H1 (cell line): ENCODE results near the gene HRCT1. TPM values are rescaled to one million over a fixed set of nuclear protein-coding genes. Genes with fewer than 3 reads are reported as not detected.

Experiments
- CTCF ChIA-PET: fragments of 300-600 bp; sonication (Branson Sonifier 250); formaldehyde crosslinking; loops from one replicate; lab custom pipeline; 2021; ENCODE audit not compliant: partially characterized antibody; lab: Charles Lee
- POLR2A ChIA-PET: fragments of 300-600 bp; sonication (Branson Sonifier 250); formaldehyde crosslinking; loops from one replicate; lab custom pipeline; 2021; ENCODE audit warnings: inconsistent platforms; ENCODE audit not compliant: partially characterized antibody; lab: Charles Lee
- DNase-seq, 2 experiments: peaks; one replicate each; pipeline versions ENCODE4 v3.0.0 to v3.0.0-alpha.2; 2010 to 2022; ENCODE audit warnings: low spot score in 2 of 2, low read depth in 1 of 2, mixed read lengths in 1 of 2
- FAIRE-seq: peaks from 2 replicates; lab custom pipeline; 2011; peaks lifted over from hg19 to GRCh38; lab: Jason Lieb, UNC
- H2AFZ ChIP-seq: 2 replicates; pipeline ENCODE4 v1.8.1; 2012; ENCODE audit warnings: low read length, inconsistent platforms
- H2AK5ac ChIP-seq: 2 replicates; pipeline ENCODE4 v1.6.1; 2013; ENCODE audit warnings: low read depth, low read length
- H2BK120ac ChIP-seq: replicated peaks from 2 replicates; pipeline ENCODE3; 2013; ENCODE audit warnings: low read depth, low read length, inconsistent platforms
- H2BK12ac ChIP-seq: 2 replicates; pipeline ENCODE4 v1.6.1; 2013; ENCODE audit warnings: low read depth, low read length
- H2BK15ac ChIP-seq: 2 replicates; pipeline ENCODE4 v1.6.1; 2013; ENCODE audit warnings: low read length
- H2BK20ac ChIP-seq: 2 replicates; pipeline ENCODE4 v1.6.1; 2013; ENCODE audit warnings: low read length
- H2BK5ac ChIP-seq: 2 replicates; pipeline ENCODE4 v1.6.1; 2013; ENCODE audit warnings: low read depth, low read length
- H3K14ac ChIP-seq: 2 replicates; pipeline ENCODE4 v1.6.1; 2013; ENCODE audit warnings: inconsistent platforms; ENCODE audit not compliant: insufficient read length
- H3K18ac ChIP-seq: 2 replicates; pipeline ENCODE4 v1.6.1; 2013; ENCODE audit warnings: low read length; ENCODE audit errors: extremely low read depth
- H3K23ac ChIP-seq: 2 replicates; pipeline ENCODE4 v1.6.1; 2013; ENCODE audit warnings: inconsistent platforms; ENCODE audit not compliant: insufficient read length
- H3K23me2 ChIP-seq: 2 replicates; pipeline ENCODE4 v1.6.1; 2013; ENCODE audit warnings: low read depth, low read length
- H3K27ac ChIP-seq: 2 replicates; pipeline ENCODE4 v1.6.1; 2011; ENCODE audit warnings: low read depth, low read length, inconsistent platforms
- H3K27me3 ChIP-seq, 4 experiments: replicated peaks in 1 of 4; 1 replicate in 1 of 4; 2 replicates in 3 of 4; pipeline versions ENCODE4 v1.6.1 to v1.8.1; 2011 to 2013; ENCODE audit warnings: low read length in 3 of 4, mild to moderate bottlenecking in 3 of 4, inconsistent platforms in 2 of 4, mixed read lengths in 2 of 4, moderate library complexity in 1 of 4; ENCODE audit not compliant: control insufficient read depth in 3 of 4, insufficient read depth in 3 of 4; ENCODE audit errors: extremely low read depth in 1 of 4
- H3K36me3 ChIP-seq, 4 experiments: 2 replicates each; pipeline versions ENCODE4 v1.6.1 to v1.8.1; 2011 to 2013; ENCODE audit warnings: mild to moderate bottlenecking in 4 of 4, low read length in 3 of 4, moderate library complexity in 2 of 4, control low read depth in 1 of 4, inconsistent platforms in 1 of 4; ENCODE audit not compliant: insufficient read depth in 4 of 4, control insufficient read depth in 2 of 4
- H3K4ac ChIP-seq: replicated peaks from 2 replicates; pipeline ENCODE3; 2013; ENCODE audit warnings: low read length, low read depth, mixed read lengths, inconsistent platforms; ENCODE audit not compliant: insufficient read length
- H3K4me1 ChIP-seq, 4 experiments: replicated peaks in 1 of 4; 1 replicate in 1 of 4; 2 replicates in 3 of 4; pipeline versions ENCODE4 v1.6.1 to v1.8.1; 2011 to 2013; ENCODE audit warnings: low read length in 3 of 4, inconsistent platforms in 2 of 4, mixed read lengths in 1 of 4; ENCODE audit not compliant: insufficient read depth in 4 of 4, control insufficient read depth in 3 of 4
- H3K4me2 ChIP-seq, 2 experiments: 2 replicates each; pipeline versions ENCODE4 v1.6.1 to v1.8.1; 2011 to 2013; ENCODE audit warnings: low read depth in 2 of 2, low read length in 2 of 2, control low read depth in 1 of 2, inconsistent platforms in 1 of 2, mild to moderate bottlenecking in 1 of 2; ENCODE audit not compliant: insufficient read depth in 1 of 2
- H3K4me3 ChIP-seq, 4 experiments: fragments of 200-600, 300-600 bp in 1 of 4; sonication (generic), shearing (Covaris generic), sonication (Bioruptor Twin) in 1 of 4; 2 replicates each; pipeline versions ENCODE4 v1.5.1 to v1.8.1; 2011 to 2016; ENCODE audit warnings: low read length in 4 of 4, low read depth in 3 of 4, control low read depth in 2 of 4, inconsistent platforms in 2 of 4, mild to moderate bottlenecking in 2 of 4, mixed read lengths in 1 of 4, moderate library complexity in 1 of 4; ENCODE audit not compliant: insufficient read depth in 2 of 4; ENCODE audit errors: extremely low read depth in 1 of 4
- H3K56ac ChIP-seq: replicated peaks from 2 replicates; pipeline ENCODE3; 2013; ENCODE audit warnings: low read depth, mild to moderate bottlenecking, mixed read lengths, low read length, inconsistent platforms; ENCODE audit not compliant: insufficient read length
- H3K79me1 ChIP-seq: 2 replicates; pipeline ENCODE4 v1.6.1; 2013; ENCODE audit warnings: low read depth, low read length, control low read depth
- H3K79me2 ChIP-seq, 2 experiments: 2 replicates each; pipeline versions ENCODE4 v1.6.1 to v1.8.1; 2012 to 2013; ENCODE audit warnings: low read length in 2 of 2, mild to moderate bottlenecking in 2 of 2, inconsistent platforms in 1 of 2; ENCODE audit not compliant: insufficient read depth in 2 of 2, control insufficient read depth in 1 of 2
- H3K9ac ChIP-seq, 4 experiments: replicated peaks in 1 of 4; 1 replicate in 1 of 4; 2 replicates in 3 of 4; pipeline versions ENCODE4 v1.6.1 to v1.8.1; 2011 to 2013; ENCODE audit warnings: low read depth in 3 of 4, low read length in 3 of 4, control low read depth in 2 of 4, mild to moderate bottlenecking in 2 of 4, moderate library complexity in 2 of 4, inconsistent platforms in 1 of 4; ENCODE audit errors: extremely low read depth in 1 of 4
- H3K9me3 ChIP-seq, 2 experiments: 2 replicates each; pipeline versions ENCODE4 v1.6.1 to v1.8.1; 2012 to 2013; ENCODE audit warnings: mild to moderate bottlenecking in 2 of 2, moderate library complexity in 2 of 2, control low read depth in 1 of 2, inconsistent platforms in 1 of 2, low read depth in 1 of 2, low read length in 1 of 2, mixed read lengths in 1 of 2; ENCODE audit not compliant: insufficient read depth in 2 of 2
- H4K20me1 ChIP-seq, 2 experiments: replicated peaks in 1 of 2; 2 replicates each; pipeline versions ENCODE3 to v1.8.1; 2011 to 2013; ENCODE audit warnings: inconsistent platforms in 2 of 2, low read length in 2 of 2, mild to moderate bottlenecking in 1 of 2; ENCODE audit not compliant: insufficient read depth in 2 of 2, control insufficient read depth in 1 of 2
- H4K5ac ChIP-seq: 2 replicates; pipeline ENCODE4 v1.6.1; 2013; ENCODE audit warnings: low read length, low read depth, mixed read lengths, inconsistent platforms; ENCODE audit not compliant: insufficient read length
- H4K8ac ChIP-seq: 2 replicates; pipeline ENCODE4 v1.8.0; 2013; ENCODE audit warnings: mild to moderate bottlenecking, moderate library complexity, low read length, inconsistent platforms; ENCODE audit not compliant: insufficient read depth; ENCODE audit errors: extremely low read depth
- H4K91ac ChIP-seq: replicated peaks from 2 replicates; pipeline ENCODE3; 2013; ENCODE audit warnings: low read length, mixed read lengths, inconsistent platforms; ENCODE audit not compliant: insufficient read length
- BACH1 ChIP-seq: IDR thresholded peaks from 2 replicates; pipeline ENCODE4 v1.6.1; 2012; ENCODE audit warnings: low read length, improper control_type of control experiment
- CBX5 ChIP-seq: fragments of 300-800, 300-1000 bp; sonication (generic); IDR thresholded peaks from 2 replicates; pipeline ENCODE4 v1.7.1; 2016; ENCODE audit warnings: antibody characterized with exemption, low read length, low read depth
- CHD1 ChIP-seq: IDR thresholded peaks from 2 replicates; pipeline ENCODE4 v1.6.1; 2012; ENCODE audit warnings: low read depth, low read length, improper control_type of control experiment
- GABPA ChIP-seq: IDR thresholded peaks from 2 replicates; pipeline ENCODE4 v1.6.1; 2011; ENCODE audit warnings: mild to moderate bottlenecking, low read length, moderate library complexity, borderline replicate concordance; ENCODE audit not compliant: insufficient read depth
- KDM1A ChIP-seq: fragments of 200-600, 300-600 bp; sonication (generic); IDR thresholded peaks from 2 replicates; pipeline ENCODE4 v1.7.1; 2016; ENCODE audit warnings: mild to moderate bottlenecking, low read length, borderline replicate concordance
- POLR2AphosphoS5 ChIP-seq: IDR thresholded peaks from 2 replicates; pipeline ENCODE4 v1.6.1; 2011; ENCODE audit warnings: low read depth, low read length
- SIN3A ChIP-seq, 2 experiments: IDR thresholded peaks in 1 of 2; conservative IDR thresholded peaks in 1 of 2; 2 replicates each; pipeline ENCODE4 v1.6.1; 2011 to 2012; ENCODE audit warnings: low read length in 2 of 2, improper control_type of control experiment in 1 of 2, low read depth in 1 of 2, mild to moderate bottlenecking in 1 of 2
- SIRT6 ChIP-seq: IDR thresholded peaks from one replicate; pipeline ENCODE4 v1.7.1; 2012; ENCODE audit warnings: low read length, inconsistent platforms
- TAF7 ChIP-seq: optimal IDR thresholded peaks from 2 replicates; pipeline ENCODE3; 2011; ENCODE audit warnings: low read depth, mild to moderate bottlenecking, inconsistent platforms, low read length, moderate library complexity, borderline replicate concordance
- TBP ChIP-seq: IDR thresholded peaks from 2 replicates; pipeline ENCODE4 v1.6.1; 2011; ENCODE audit warnings: low read depth, low read length, improper control_type of control experiment
- TEAD4 ChIP-seq: IDR thresholded peaks from 2 replicates; pipeline ENCODE4 v1.6.1; 2012; ENCODE audit warnings: low read depth, low read length, inconsistent platforms, mixed read lengths
- WGBS, 2 experiments: shearing (Covaris generic) in 1 of 2; methylation state at CpG; one replicate each; pipeline versions ENCODE4 v1.1.6 to v1.1.7; 2013 to 2015; ENCODE audit warnings: low lambda C conversion rate in 2 of 2, mixed read lengths in 2 of 2, inconsistent platforms in 1 of 2, low coverage in 1 of 2, missing lambda C conversion rate in 1 of 2; ENCODE audit not compliant: insufficient replicate concordance in 2 of 2, insufficient coverage in 1 of 2, insufficient read length in 1 of 2; ENCODE audit errors: extremely low coverage in 1 of 2, missing lambda C conversion rate in 1 of 2; 5-methylcytosine and 5-hydroxymethylcytosine counted together
- polyA plus RNA-seq, 7 experiments: library from polyadenylated mRNA; depleted of rRNA in 3 of 7; stranded (reverse) in 5 of 7; unstranded in 2 of 7; fragments of >200 nt in 5 of 7; fragments of 200-250 nt in 2 of 7; gene quantifications; 1 replicate in 5 of 7; 2 replicates in 1 of 7; 4 replicates in 1 of 7; pipeline versions ENCODE4 v1.2.1 to v1.2.3, GENCODE V29; 2011 to 2013; ENCODE audit warnings: missing spikeins in 2 of 7, mixed read lengths in 2 of 7
- total RNA-seq: library from RNA; stranded (reverse); fragmentation: NEBNext Ultra II Directional; extraction: Animal tissue kit (Norgen Biotek cat#: 25700); gene quantifications from 2 replicates; pipeline ENCODE4 v1.2.1, GENCODE V29; 2021

HRCT1 gene
- total and polyA plus RNA-seq, 2 of the 8 experiments (the other 6 are each of a cell fraction or from before 2014, with no cell fraction given), result not detected

GRCh38 chr9:35942286-35942685, 36.3 kb downstream of the HRCT1 start:
- H3K4me3 ChIP-seq, result no peak overlapping the region
- no peak overlapping the region for H3K18ac ChIP-seq
- CTCF ChIA-PET, result interaction anchor here (1.0 kb wide), 3 partner anchors 13 to 81 kb away, joined by 3 to 4 read pairs (median 3); no protein-coding TSS in a partner anchor
- H3K79me1 ChIP-seq, result no peaks in the 10 kb centered on the region
- no peak overlapping the region for H2BK15ac ChIP-seq
- H2BK20ac ChIP-seq, result no peak overlapping the region
- no peak overlapping the region for H2AK5ac ChIP-seq
- H3K23ac ChIP-seq, result no peak overlapping the region
- no peaks in the 10 kb centered on the region for H3K79me2 ChIP-seq
- no peak overlapping the region for H3K4me2 ChIP-seq
- no peaks in the 10 kb centered on the region for H4K20me1 ChIP-seq
- POLR2A ChIA-PET, result no interaction called here
- H2BK120ac ChIP-seq, result no peak overlapping the region
- H3K27me3 ChIP-seq, result peaks cover 9 to 42% (median 28%) of the 10 kb centered on the region in 4 experiments
- no peak overlapping the region for H2BK12ac ChIP-seq
- no peak overlapping the region for H4K8ac ChIP-seq
- no peak overlapping the region for H3K56ac ChIP-seq
- no peaks in the 10 kb centered on the region for H3K4me1 ChIP-seq
- DNase-seq (no peak), FAIRE-seq (no peak)
- no peak overlapping the region for H2AFZ ChIP-seq
- TF ChIP-seq TEAD4 (no peak), SIN3A (conservative IDR thresholded peaks at IDR 0.05 in 1 of 2, IDR thresholded peaks at IDR 0.05 in 1 of 2; ENCODE audit: low read depth in 1 of 2, low read length in 2 of 2) (no peak), CBX5 (no peak), TBP (no peak), GABPA (no peak), SIRT6 (no peak), KDM1A (no peak), POLR2AphosphoS5 (no peak), TAF7 (no peak), CHD1 (no peak), BACH1 (no peak)
- no peak overlapping the region for H4K5ac ChIP-seq
- H3K9ac ChIP-seq, result no peak overlapping the region
- H3K4ac ChIP-seq, result no peak overlapping the region
- no peak overlapping the region for H3K27ac ChIP-seq
- no peak overlapping the region for H2BK5ac ChIP-seq
- H4K91ac ChIP-seq, result no peak overlapping the region
- H3K14ac ChIP-seq, result no peak overlapping the region
- H3K36me3 ChIP-seq, result no peaks in the 10 kb centered on the region
- WGBS, 2 experiments, result 89% methylated on average over 5 of the region's 5 CpGs; no CpG with 5 or more reads in 1 of the 2 experiments
- peaks cover 0 to 5% of the 10 kb centered on the region in 2 experiments; a peak in 1 of 4 replicates for H3K9me3 ChIP-seq
- no peaks in the 10 kb centered on the region for H3K23me2 ChIP-seq
